Trophoblast cell (in vitro differentiated cells and primary cell): ENCODE results near the gene QRFP.
A peak's percentile ranks its signal among the peaks of the same experiment; 100 is the strongest.

ENCODE experiments used
- DNase-seq, 2 donors: peaks; one replicate each; pipeline ENCODE4 v3.0.0-alpha.2; 2016
- H2AFZ ChIP-seq: 2 replicates; pipeline ENCODE4 v1.6.1; 2013; ENCODE audit warnings: low read length, moderate library complexity, mild to moderate bottlenecking; ENCODE audit not compliant: insufficient read depth, poor library complexity
- H2AK5ac ChIP-seq: 2 replicates; pipeline ENCODE4 v1.6.1; 2013; ENCODE audit warnings: mild to moderate bottlenecking, low read length
- H2BK120ac ChIP-seq: 2 replicates; pipeline ENCODE4 v1.6.1; 2013; ENCODE audit warnings: low read length, mild to moderate bottlenecking, moderate library complexity; ENCODE audit not compliant: insufficient read depth, poor library complexity
- H2BK12ac ChIP-seq: 2 replicates; pipeline ENCODE4 v1.6.1; 2013; ENCODE audit warnings: mild to moderate bottlenecking, low read length, moderate library complexity
- H2BK5ac ChIP-seq: 2 replicates; pipeline ENCODE4 v1.6.1; 2013; ENCODE audit warnings: low read length, low read depth, moderate library complexity, mild to moderate bottlenecking; ENCODE audit not compliant: poor library complexity
- H3K14ac ChIP-seq: 2 replicates; pipeline ENCODE4 v1.6.1; 2013; ENCODE audit warnings: mild to moderate bottlenecking, low read length
- H3K18ac ChIP-seq: 2 replicates; pipeline ENCODE4 v1.6.1; 2013; ENCODE audit warnings: mild to moderate bottlenecking, low read length
- H3K23ac ChIP-seq: 2 replicates; pipeline ENCODE4 v1.6.1; 2013; ENCODE audit warnings: low read length
- H3K27ac ChIP-seq: 2 replicates; pipeline ENCODE4 v1.5.1; 2013; ENCODE audit warnings: low read depth, mild to moderate bottlenecking, inconsistent platforms, low read length, moderate library complexity
- H3K27me3 ChIP-seq: 2 replicates; pipeline ENCODE4 v1.6.1; 2013; ENCODE audit warnings: inconsistent platforms, mild to moderate bottlenecking, low read length, moderate library complexity; ENCODE audit not compliant: insufficient read depth
- H3K36me3 ChIP-seq, 2 experiments: 1 replicate in 1 of 2; 2 replicates in 1 of 2; pipeline ENCODE4 v1.6.1; 2013; ENCODE audit warnings: low read length in 2 of 2, mild to moderate bottlenecking in 2 of 2, moderate library complexity in 1 of 2; ENCODE audit not compliant: insufficient read depth in 2 of 2, control insufficient read depth in 1 of 2
- H3K4ac ChIP-seq: 2 replicates; pipeline ENCODE4 v1.6.1; 2013; ENCODE audit warnings: low read depth, mild to moderate bottlenecking, low read length, moderate library complexity
- H3K4me1 ChIP-seq, 2 experiments: 1 replicate in 1 of 2; 2 replicates in 1 of 2; pipeline ENCODE4 v1.6.1; 2013; ENCODE audit warnings: low read length in 2 of 2, mild to moderate bottlenecking in 2 of 2, moderate library complexity in 1 of 2; ENCODE audit not compliant: insufficient read depth in 2 of 2, control insufficient read depth in 1 of 2
- H3K4me2 ChIP-seq: 2 replicates; pipeline ENCODE4 v1.6.1; 2013; ENCODE audit warnings: inconsistent platforms, mild to moderate bottlenecking, low read length, moderate library complexity
- H3K4me3 ChIP-seq: 2 replicates; pipeline ENCODE4 v1.5.1; 2013; ENCODE audit warnings: mild to moderate bottlenecking, low read depth, low read length, inconsistent platforms
- H3K79me1 ChIP-seq: one replicate; pipeline ENCODE4 v1.6.1; 2013; ENCODE audit warnings: low read length
- H3K79me2 ChIP-seq: 2 replicates; pipeline ENCODE4 v1.6.1; 2013; ENCODE audit warnings: low read length, mild to moderate bottlenecking; ENCODE audit not compliant: control insufficient read depth, insufficient read depth, poor library complexity
- H3K9ac ChIP-seq: 2 replicates; pipeline ENCODE4 v1.6.1; 2013; ENCODE audit warnings: mild to moderate bottlenecking, low read length
- H3K9me3 ChIP-seq: 2 replicates; pipeline ENCODE4 v1.6.1; 2013; ENCODE audit warnings: low read depth, mild to moderate bottlenecking, control low read depth, inconsistent platforms, low read length; ENCODE audit not compliant: insufficient read depth
- H4K12ac ChIP-seq: 2 replicates; pipeline ENCODE4 v1.6.1; 2013; ENCODE audit warnings: low read depth, mild to moderate bottlenecking, low read length, moderate library complexity
- H4K8ac ChIP-seq: 2 replicates; pipeline ENCODE4 v1.6.1; 2013; ENCODE audit warnings: low read depth, mild to moderate bottlenecking, low read length, moderate library complexity
- H4K91ac ChIP-seq: one replicate; pipeline ENCODE4 v1.6.1; 2013; ENCODE audit warnings: low read depth, mild to moderate bottlenecking, low read length, moderate library complexity
- WGBS: extraction: QIAGEN DNeasy Blood & Tissue Kit; methylation state at CpG from one replicate; pipeline ENCODE4 v1.1.7; 2013; ENCODE audit warnings: missing lambda C conversion rate; ENCODE audit not compliant: insufficient read length, insufficient coverage; ENCODE audit errors: extremely low coverage; 5-methylcytosine and 5-hydroxymethylcytosine counted together

QRFP gene

DNA sequence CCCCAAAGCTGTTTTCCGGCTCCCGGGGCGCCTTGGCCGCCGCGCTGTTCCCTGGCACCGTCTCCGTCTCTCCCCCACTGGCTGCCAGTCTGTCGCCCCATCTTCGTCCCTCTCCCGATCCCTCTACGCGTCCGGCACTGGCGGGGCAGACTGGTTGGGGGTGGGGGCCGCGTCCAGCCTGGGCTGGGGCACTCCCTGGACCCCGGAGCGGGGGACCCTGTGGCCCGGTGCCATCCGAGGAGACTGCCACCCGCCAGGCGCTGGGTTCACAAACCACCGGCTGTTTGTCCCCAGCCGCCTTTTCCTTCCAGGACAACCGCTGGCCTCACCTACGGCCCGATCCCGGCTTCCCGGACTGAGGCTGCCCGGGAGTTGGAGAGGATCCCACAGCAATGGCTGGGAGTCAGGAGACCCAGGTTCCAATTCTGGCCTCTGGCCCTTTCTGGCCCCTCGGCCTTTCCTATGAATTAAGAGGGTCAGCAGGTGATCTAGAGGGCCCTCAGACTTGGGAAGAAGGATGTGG, 43.5 kb upstream of the QRFP start:
- H3K79me2 ChIP-seq, result no peaks in the 10 kb centered on the region
- no peaks in the 10 kb centered on the region for H3K36me3 ChIP-seq
- no peak overlapping the region for H3K14ac ChIP-seq
- H3K9ac ChIP-seq, result no peak overlapping the region
- no peak overlapping the region for H2AK5ac ChIP-seq
- H2BK12ac ChIP-seq, result no peak overlapping the region
- H3K79me1 ChIP-seq, result no peaks in the 10 kb centered on the region
- H4K12ac ChIP-seq, result no peak overlapping the region
- H3K18ac ChIP-seq, result no peak overlapping the region
- no peak overlapping the region for H3K23ac ChIP-seq
- DNase-seq, result no peak
- no peak overlapping the region for H2BK5ac ChIP-seq
- no peak overlapping the region for H3K27ac ChIP-seq
- no peak overlapping the region for H3K4ac ChIP-seq
- no peak overlapping the region for H2BK120ac ChIP-seq
- no peak overlapping the region for H4K8ac ChIP-seq
- no peak overlapping the region for H2AFZ ChIP-seq
- no peak overlapping the region for H3K4me2 ChIP-seq
- no peak overlapping the region for H4K91ac ChIP-seq
- peaks cover 32% of the 10 kb centered on the region for H3K27me3 ChIP-seq
- H3K9me3 ChIP-seq, result no peaks in the 10 kb centered on the region
- H3K4me3 ChIP-seq, result no peak overlapping the region
- H3K4me1 ChIP-seq, result peaks cover 20 to 23% of the 10 kb centered on the region in 2 experiments
- no CpG with 5 or more reads among the region's 32 CpGs for WGBS

DNA sequence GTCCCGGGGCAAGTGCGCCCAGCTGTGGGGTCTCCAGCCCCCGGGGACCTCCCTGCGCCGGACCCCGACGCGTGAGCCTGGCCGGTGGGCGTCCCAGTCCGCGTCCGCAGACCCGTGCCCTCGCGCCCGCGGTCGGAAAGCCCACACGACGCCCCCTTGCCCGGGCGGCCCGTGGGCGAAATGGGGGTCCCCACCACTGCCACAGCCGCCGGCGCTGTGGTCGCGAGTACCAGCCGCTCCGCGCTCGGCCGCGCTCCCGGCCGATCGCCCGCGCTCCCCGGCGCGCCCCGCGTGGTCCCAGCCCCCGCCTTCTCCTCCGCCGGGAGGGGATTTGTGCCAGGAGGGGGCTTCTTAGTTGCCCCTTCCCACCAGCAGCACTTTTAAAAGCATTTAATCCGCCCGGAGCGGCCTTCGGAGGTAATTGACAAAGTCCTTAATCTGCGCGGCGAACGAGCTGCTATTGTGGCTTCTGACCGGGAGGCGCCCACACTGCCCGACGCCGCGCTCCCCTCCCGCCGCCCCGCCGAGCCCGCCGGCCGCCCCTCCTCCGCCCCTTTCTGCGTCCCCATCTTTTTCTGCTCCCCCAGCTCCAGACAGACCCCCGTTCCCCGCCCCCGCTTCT, 42.9 kb upstream of the QRFP start:
- no peaks in the 10 kb centered on the region for H3K36me3 ChIP-seq
- H3K23ac ChIP-seq, result no peak overlapping the region
- H3K14ac ChIP-seq, result no peak overlapping the region
- peak overlapping the region; percentile 39 for H3K4me3 ChIP-seq
- H3K27me3 ChIP-seq, result peaks cover 32% of the 10 kb centered on the region
- H3K4ac ChIP-seq, result no peak overlapping the region
- H3K9me3 ChIP-seq, result no peaks in the 10 kb centered on the region
- no peak overlapping the region for H2BK12ac ChIP-seq
- no peak overlapping the region for H3K18ac ChIP-seq
- no peaks in the 10 kb centered on the region for H3K79me1 ChIP-seq
- WGBS, result no CpG with 5 or more reads among the region's 75 CpGs
- H4K91ac ChIP-seq, result peak overlapping the region; percentile 44
- no peak overlapping the region for H2BK5ac ChIP-seq
- H2AK5ac ChIP-seq, result no peak overlapping the region
- no peaks in the 10 kb centered on the region for H3K79me2 ChIP-seq
- no peak overlapping the region for H3K9ac ChIP-seq
- H3K4me1 ChIP-seq, result peaks cover 21 to 23% of the 10 kb centered on the region in 2 experiments
- H2BK120ac ChIP-seq, result peak overlapping the region; percentile 55
- no peak for DNase-seq
- no peak overlapping the region for H4K12ac ChIP-seq
- peak overlapping the region; percentile 37 for H4K8ac ChIP-seq
- H3K27ac ChIP-seq, result no peak overlapping the region
- H2AFZ ChIP-seq, result peak overlapping the region; percentile 20
- H3K4me2 ChIP-seq, result peak overlapping the region; percentile 80

DNA sequence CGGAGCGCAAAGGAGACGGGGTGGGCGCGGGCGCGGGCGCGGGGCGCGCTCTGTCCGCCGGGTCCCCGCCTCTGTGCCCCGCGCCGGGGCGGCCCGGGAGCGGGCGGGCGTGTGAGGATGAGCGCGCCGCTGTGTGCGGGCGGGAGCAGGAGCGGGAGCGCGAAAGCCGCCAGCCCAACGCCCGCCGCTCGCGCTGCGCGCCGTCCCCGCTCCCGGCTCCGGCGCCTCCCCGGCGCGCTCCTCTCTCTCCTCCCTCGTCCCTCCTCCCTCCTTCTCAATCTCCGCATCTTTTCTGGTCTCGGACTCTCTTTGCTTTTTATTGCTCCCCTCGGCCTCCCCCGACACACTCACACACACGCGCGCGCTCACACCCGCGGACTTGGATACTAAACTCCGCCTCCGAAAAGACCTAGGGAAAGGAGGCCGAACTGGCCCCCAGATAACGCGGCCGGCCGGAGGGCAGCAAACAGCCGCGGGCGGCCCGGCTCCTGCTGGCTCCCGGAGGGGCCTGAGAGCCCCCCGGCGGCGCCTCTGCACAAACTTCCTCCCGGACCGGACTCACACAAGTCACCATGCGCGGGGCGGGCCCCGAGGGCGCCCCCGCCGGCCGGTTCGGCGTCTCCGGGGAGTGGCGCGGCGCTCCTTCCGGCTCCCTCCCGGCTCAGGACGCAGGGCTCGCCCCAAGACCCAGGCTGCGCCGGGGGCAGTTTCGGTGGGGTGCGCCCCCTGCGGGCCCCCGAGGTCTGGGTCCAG, 42.2 kb upstream of the QRFP start, which contains the start of gene FIBCD1:
Gene FIBCD1 (minus strand): TSS at position 596 of the 753 bp plus-strand sequence. CDS start 640 bp downstream, outside the sequence.
- Histone ChIP-seq H3K9me3 (no peaks in the 10 kb centered on the region), H4K8ac (peak within 1 kb of the TSS; percentile 51)
- no CpG with 5 or more reads among the region's 98 CpGs for WGBS

DNA sequence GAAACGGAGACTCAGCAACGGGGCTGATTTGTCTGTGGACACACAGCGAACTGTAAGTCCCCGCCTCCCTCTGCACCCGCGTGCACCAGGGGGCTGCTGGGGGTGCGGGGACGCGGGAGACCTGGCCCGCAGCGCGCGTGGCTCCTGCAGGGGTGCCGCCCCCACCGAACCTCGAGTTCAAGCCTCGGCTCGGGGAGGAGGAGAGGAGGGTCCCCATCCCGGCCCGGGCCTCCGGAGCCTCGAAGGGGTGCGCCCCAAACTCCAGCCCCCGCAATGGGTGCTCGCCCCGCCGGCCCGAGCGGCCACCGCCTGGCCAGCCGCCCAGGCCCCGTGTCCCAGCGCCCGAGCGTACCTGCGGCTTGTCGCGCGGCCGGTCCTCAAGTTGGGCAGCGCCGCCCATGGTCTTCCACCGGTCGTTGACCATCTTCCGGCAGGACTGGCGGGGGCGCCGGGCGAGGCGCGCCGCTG, 41.6 kb upstream of the QRFP start:
- peak overlapping the region; percentile 51 for H4K8ac ChIP-seq
- peak overlapping the region; percentile 52 for H3K4me3 ChIP-seq
- H3K9me3 ChIP-seq, result no peaks in the 10 kb centered on the region
- no peak overlapping the region for H3K23ac ChIP-seq
- H3K79me1 ChIP-seq, result no peaks in the 10 kb centered on the region
- WGBS, result no CpG with 5 or more reads among the region's 52 CpGs
- no peak overlapping the region for H3K4ac ChIP-seq
- H3K27me3 ChIP-seq, result peaks cover 32% of the 10 kb centered on the region
- H3K18ac ChIP-seq, result no peak overlapping the region
- H3K9ac ChIP-seq, result no peak overlapping the region
- H2AFZ ChIP-seq, result peak overlapping the region; percentile 31
- H4K91ac ChIP-seq, result peak overlapping the region; percentile 27
- H3K14ac ChIP-seq, result peak overlapping the region; percentile 26
- H3K27ac ChIP-seq, result peak overlapping the region; percentile 4
- peak overlapping the region; percentile 80 for H3K4me2 ChIP-seq
- H2BK5ac ChIP-seq, result no peak overlapping the region
- H2BK120ac ChIP-seq, result peak overlapping the region; percentile 32
- no peak overlapping the region for H2AK5ac ChIP-seq
- no peaks in the 10 kb centered on the region for H3K79me2 ChIP-seq
- no peak for DNase-seq
- no peaks in the 10 kb centered on the region for H3K36me3 ChIP-seq
- no peak overlapping the region for H2BK12ac ChIP-seq
- H3K4me1 ChIP-seq, result peaks cover 21 to 23% of the 10 kb centered on the region in 2 experiments
- no peak overlapping the region for H4K12ac ChIP-seq

More for the DNA sequence above, 42.2 kb upstream of the QRFP start, which contains the start of gene FIBCD1:
- Histone ChIP-seq H2AFZ (peak within 1 kb of the TSS; percentile 31), H3K4me2 (peak within 1 kb of the TSS; percentile 80), H3K18ac (no peak within 1 kb of the TSS), H4K12ac (no peak within 1 kb of the TSS), H3K14ac (peak within 1 kb of the TSS; percentile 26), H3K27me3 (peaks cover 32% of the 10 kb centered on the region), H3K36me3 (no peaks in the 10 kb centered on the region), H3K4ac (no peak within 1 kb of the TSS), H3K79me2 (no peaks in the 10 kb centered on the region), H3K23ac (no peak within 1 kb of the TSS), H3K27ac (peak within 1 kb of the TSS; percentile 4), H4K91ac (peak within 1 kb of the TSS; percentile 44), H2BK120ac (peak within 1 kb of the TSS; percentile 55), H2BK12ac (no peak within 1 kb of the TSS), H2BK5ac (no peak within 1 kb of the TSS), H3K79me1 (no peaks in the 10 kb centered on the region), H3K9ac (no peak within 1 kb of the TSS), H2AK5ac (no peak within 1 kb of the TSS), H3K4me1 (peaks cover 21 to 23% of the 10 kb centered on the region in 2 experiments), H3K4me3 (peak within 1 kb of the TSS; percentile 52)
- peak in 1 of 2 donors; percentile 8 for DNase-seq
